Gastrocnemius medialis (tissue), 4 donors: ENCODE measurements around the gene TOPAZ1. TPM values are rescaled to one million over a fixed set of nuclear protein-coding genes. Genes with fewer than 3 reads are reported as not detected.

ENCODE experiments used
- ATAC-seq, 2 donors: fragments of 150-250 bp; one replicate each; pipeline ENCODE4 v1.9.1; 2016
- DNase-seq, 2 donors: peaks; one replicate each; pipeline ENCODE4 v3.0.0-alpha.2; 2019
- H3K27ac ChIP-seq, 4 donors: fragments of 200-600 bp; sonication (generic); 1 replicate in 1 of 4; 2 replicates in 3 of 4; pipeline ENCODE4 v1.5.1; 2016 to 2018; ENCODE audit warnings: mild to moderate bottlenecking in 2 of 4, moderate library complexity in 1 of 4
- H3K27me3 ChIP-seq, 3 donors: fragments of 200-600 bp; sonication (generic) in 2 of 3; 1 replicate in 1 of 3; 2 replicates in 2 of 3; pipeline versions ENCODE4 v1.5.1 to v1.6.0; 2016 to 2019; ENCODE audit warnings: mild to moderate bottlenecking in 1 of 3, moderate library complexity in 1 of 3
- H3K36me3 ChIP-seq, 2 donors: fragments of 200-600 bp; sonication (generic) in 1 of 2; one replicate each; pipeline ENCODE4 v1.5.1; 2017 to 2018
- H3K4me1 ChIP-seq, 2 donors: fragments of 200-600 bp; sonication (generic) in 1 of 2; one replicate each; pipeline ENCODE4 v1.5.1; 2016 to 2017; ENCODE audit warnings: mild to moderate bottlenecking in 2 of 2
- H3K4me3 ChIP-seq, 4 donors: fragments of 200-600 bp; sonication (generic) in 3 of 4; 1 replicate in 1 of 4; 2 replicates in 3 of 4; pipeline ENCODE4 v1.5.1; 2016 to 2019; ENCODE audit warnings: mild to moderate bottlenecking in 2 of 4
- H3K9me3 ChIP-seq, 3 donors: fragments of 200-600 bp; sonication (generic) in 2 of 3; 1 replicate in 1 of 3; 2 replicates in 2 of 3; pipeline ENCODE4 v1.5.1; 2016 to 2019
- POLR2A ChIP-seq, 2 donors: fragments of 450-650 bp; IDR thresholded peaks; one replicate each; pipeline ENCODE4 v1.6.1; 2017; ENCODE audit warnings: antibody characterized with exemption in 2 of 2, mild to moderate bottlenecking in 2 of 2, moderate library complexity in 2 of 2
- in situ Hi-C, 4 donors: fragments of 200-750 bp; cut with MboI; loops; one replicate each; pipeline versions ENCODE4 v1.15.0 to v1.8.0; 2017; ENCODE audit warnings: low sequenced_read_pairs in 4 of 4
- intact Hi-C: fragments of 100-400 bp; cut with DNase I; formaldehyde crosslinking; loops from one replicate; pipeline ENCODE4 v1.15.1; 2023; ENCODE audit warnings: low total_unique reads
- total RNA-seq, 4 donors: library from RNA; depleted of rRNA; stranded (reverse); fragments of >200 nt; gene quantifications; one replicate each; pipeline versions ENCODE4 v1.1.0 to v1.2.3, GENCODE V29; 2016
- TF ChIP-seq, protein P1 (sequence below), 5 experiments: fragments of 450-650 bp in 3 of 5; fragments of 200-600 bp in 2 of 5; sonication (generic) in 2 of 5; IDR thresholded peaks in 4 of 5; conservative IDR thresholded peaks in 1 of 5; 1 replicate in 4 of 5; 2 replicates in 1 of 5; pipeline ENCODE4 v1.5.1; 2016 to 2019; ENCODE audit warnings: antibody characterized with exemption in 5 of 5, mild to moderate bottlenecking in 3 of 5, moderate library complexity in 3 of 5

TOPAZ1 gene
- total RNA-seq, 4 donors from 2014 or later = not detected

- in situ Hi-C loops = no loop called here
- Histone ChIP-seq H3K27me3 (no peaks in the 10 kb centered on the region), H3K4me3 (no peak overlapping the region), H3K9me3 (no peaks in the 10 kb centered on the region), H3K4me1 (no peaks in the 10 kb centered on the region), H3K27ac (no peak overlapping the region), H3K36me3 (no peaks in the 10 kb centered on the region)
- TF ChIP-seq POLR2A (IDR thresholded peaks at IDR 0.05) = no peak
- TF ChIP-seq, protein P1, sequence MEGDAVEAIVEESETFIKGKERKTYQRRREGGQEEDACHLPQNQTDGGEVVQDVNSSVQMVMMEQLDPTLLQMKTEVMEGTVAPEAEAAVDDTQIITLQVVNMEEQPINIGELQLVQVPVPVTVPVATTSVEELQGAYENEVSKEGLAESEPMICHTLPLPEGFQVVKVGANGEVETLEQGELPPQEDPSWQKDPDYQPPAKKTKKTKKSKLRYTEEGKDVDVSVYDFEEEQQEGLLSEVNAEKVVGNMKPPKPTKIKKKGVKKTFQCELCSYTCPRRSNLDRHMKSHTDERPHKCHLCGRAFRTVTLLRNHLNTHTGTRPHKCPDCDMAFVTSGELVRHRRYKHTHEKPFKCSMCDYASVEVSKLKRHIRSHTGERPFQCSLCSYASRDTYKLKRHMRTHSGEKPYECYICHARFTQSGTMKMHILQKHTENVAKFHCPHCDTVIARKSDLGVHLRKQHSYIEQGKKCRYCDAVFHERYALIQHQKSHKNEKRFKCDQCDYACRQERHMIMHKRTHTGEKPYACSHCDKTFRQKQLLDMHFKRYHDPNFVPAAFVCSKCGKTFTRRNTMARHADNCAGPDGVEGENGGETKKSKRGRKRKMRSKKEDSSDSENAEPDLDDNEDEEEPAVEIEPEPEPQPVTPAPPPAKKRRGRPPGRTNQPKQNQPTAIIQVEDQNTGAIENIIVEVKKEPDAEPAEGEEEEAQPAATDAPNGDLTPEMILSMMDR (IDR thresholded peaks at IDR 0.05 in 4 of 5, conservative IDR thresholded peaks at IDR 0.05 in 1 of 5) = no peak
- DNase-seq (no peak), ATAC-seq (no peak)
- intact Hi-C loops = no loop called here
These were observed 36.2 kb downstream of the TOPAZ1 start for GRCh38 chr3:44277925-44278324.

DNA sequence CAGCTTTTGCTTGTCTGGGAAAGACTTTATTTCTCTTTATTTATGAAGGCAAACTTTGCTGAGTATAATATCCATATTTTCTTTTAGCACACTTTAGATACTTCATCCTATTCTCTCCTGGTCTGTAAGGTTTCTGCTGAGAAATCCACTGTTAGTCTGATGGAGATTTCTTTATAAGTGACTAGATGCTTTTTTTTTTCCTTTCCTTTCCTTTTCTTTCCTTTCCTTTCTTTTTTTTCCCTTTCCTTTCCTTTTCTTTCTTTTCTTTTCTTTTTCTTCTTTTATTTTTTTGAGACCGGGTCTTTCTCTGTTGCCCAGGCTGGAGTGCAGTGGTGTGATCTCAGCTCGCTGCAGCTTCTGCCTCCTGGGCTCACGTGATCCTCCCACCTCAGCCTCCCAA, 38.4 kb downstream of the TOPAZ1 start:
- Histone ChIP-seq H3K9me3 (no peaks in the 10 kb centered on the region), H3K27ac (no peak overlapping the region), H3K4me3 (no peak overlapping the region), H3K4me1 (no peaks in the 10 kb centered on the region), H3K36me3 (no peaks in the 10 kb centered on the region), H3K27me3 (no peaks in the 10 kb centered on the region)
- DNase-seq (no peak), ATAC-seq (no peak)
- in situ Hi-C loops = no loop called here
- intact Hi-C loops = no loop called here
- TF ChIP-seq, protein P1 (IDR thresholded peaks at IDR 0.05 in 4 of 5, conservative IDR thresholded peaks at IDR 0.05 in 1 of 5) = no peak
- no peak for TF ChIP-seq POLR2A (IDR thresholded peaks at IDR 0.05)

DNA sequence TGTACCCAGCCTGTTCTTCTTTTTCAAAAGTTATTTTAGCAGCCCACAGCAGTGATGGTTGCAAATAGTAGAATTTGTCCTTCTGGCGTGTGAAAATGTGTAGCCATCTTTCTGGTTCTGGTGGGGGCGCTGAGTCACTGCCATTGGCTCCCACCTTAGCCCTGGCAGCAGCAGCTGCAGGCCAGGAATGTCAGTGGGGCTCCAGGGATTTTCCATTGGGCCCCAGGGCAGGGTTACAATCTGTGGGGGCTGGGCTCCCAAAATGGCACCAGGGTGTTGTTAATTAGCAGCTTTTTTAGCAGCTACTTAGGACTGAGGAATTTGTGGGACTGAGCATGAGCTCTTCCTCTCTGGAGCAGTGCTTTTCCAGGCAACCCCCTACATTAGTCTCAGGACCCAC, 38.9 kb downstream of the TOPAZ1 start:
- H3K36me3 ChIP-seq = no peaks in the 10 kb centered on the region
- H3K27me3 ChIP-seq = no peaks in the 10 kb centered on the region
- in situ Hi-C loops (no loop called here), intact Hi-C loops (no loop called here)
- TF ChIP-seq, protein P1 (IDR thresholded peaks at IDR 0.05 in 4 of 5, conservative IDR thresholded peaks at IDR 0.05 in 1 of 5) = no peak
- TF ChIP-seq POLR2A (IDR thresholded peaks at IDR 0.05) = no peak
- no peaks in the 10 kb centered on the region for H3K9me3 ChIP-seq
- DNase-seq = no peak
- no peak overlapping the region for H3K4me3 ChIP-seq
- H3K4me1 ChIP-seq = no peaks in the 10 kb centered on the region
- ATAC-seq = no peak
- H3K27ac ChIP-seq = no peak overlapping the region

DNA sequence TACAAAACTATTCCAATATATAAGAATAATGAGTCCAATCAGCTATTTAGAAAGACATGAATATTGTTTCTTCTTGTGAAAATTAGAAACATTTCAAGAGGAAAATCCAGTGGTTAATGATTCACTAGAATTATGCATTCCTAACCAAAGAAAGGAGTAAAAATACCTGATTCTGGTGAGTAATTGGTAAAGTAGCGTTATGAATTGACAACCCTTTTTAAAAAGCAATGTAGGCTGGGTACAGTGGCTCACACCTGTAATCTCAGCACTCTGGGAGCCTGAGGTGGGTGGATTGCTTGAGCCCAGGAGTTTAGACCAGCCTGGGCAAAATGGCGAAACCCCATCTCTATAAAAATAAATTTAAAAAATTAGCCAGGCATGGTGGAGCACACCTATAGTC, 43.3 kb downstream of the TOPAZ1 start:
- Histone ChIP-seq H3K36me3 (no peaks in the 10 kb centered on the region), H3K4me3 (no peak overlapping the region), H3K4me1 (no peaks in the 10 kb centered on the region), H3K27ac (no peak overlapping the region), H3K9me3 (no peaks in the 10 kb centered on the region), H3K27me3 (no peaks in the 10 kb centered on the region)
- ATAC-seq (no peak), DNase-seq (no peak)
- in situ Hi-C loops (no loop called here), intact Hi-C loops (no loop called here)
- no peak for TF ChIP-seq POLR2A (IDR thresholded peaks at IDR 0.05)
- TF ChIP-seq, protein P1 (IDR thresholded peaks at IDR 0.05 in 4 of 5, conservative IDR thresholded peaks at IDR 0.05 in 1 of 5) = no peak

DNA sequence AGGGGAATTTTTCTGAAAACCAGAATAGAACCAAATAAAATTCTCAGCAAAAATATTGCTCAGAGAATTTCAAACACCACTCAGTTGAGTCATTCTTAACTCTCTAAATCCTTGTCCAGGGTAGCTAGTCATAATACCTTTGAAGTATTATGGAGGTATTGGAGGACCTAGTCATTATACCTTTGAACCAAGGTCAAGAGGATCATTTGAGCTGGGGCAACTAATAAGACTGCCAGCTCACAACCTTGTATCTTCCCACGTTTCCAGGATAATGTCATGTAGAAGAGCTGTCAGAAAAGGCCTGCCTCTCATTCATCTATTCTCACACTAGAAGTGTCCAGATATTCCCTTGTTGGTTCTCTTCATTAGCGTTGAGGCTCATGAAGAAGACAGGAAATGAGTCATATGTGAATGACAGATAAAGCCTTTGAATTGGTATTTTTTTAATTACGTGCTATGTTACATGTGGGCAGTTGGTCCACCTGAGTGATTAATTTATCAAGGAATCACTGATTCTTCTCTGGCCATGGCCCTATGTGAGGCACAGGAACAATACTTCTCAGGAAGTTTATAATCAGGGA, 48.3 kb downstream of the TOPAZ1 start:
- no peak for ATAC-seq

More for the DNA sequence above, 48.3 kb downstream of the TOPAZ1 start:
- Histone ChIP-seq H3K27me3 (no peaks in the 10 kb centered on the region), H3K9me3 (no peaks in the 10 kb centered on the region), H3K36me3 (no peaks in the 10 kb centered on the region), H3K27ac (no peak overlapping the region), H3K4me3 (no peak overlapping the region), H3K4me1 (no peaks in the 10 kb centered on the region)
- in situ Hi-C loops (no loop called here), intact Hi-C loops (no loop called here)
- no peak for TF ChIP-seq POLR2A (IDR thresholded peaks at IDR 0.05)
- TF ChIP-seq, protein P1 (IDR thresholded peaks at IDR 0.05 in 4 of 5, conservative IDR thresholded peaks at IDR 0.05 in 1 of 5) = no peak
- DNase-seq = no peak
